Neural progenitor cell (in vitro differentiated cells): ENCODE measurements around the gene TEPSIN.

Experiments
- EZH2phosphoT487 ChIP-seq: fragments of 200-600 bp; sonication (generic); IDR thresholded peaks from 2 replicates; pipeline ENCODE4 v1.6.1; 2017; ENCODE audit warnings: antibody characterized with exemption
- TF ChIP-seq, protein P1 (sequence below): fragments of 200-600 bp; sonication (generic); IDR thresholded peaks from 2 replicates; pipeline ENCODE4 v1.5.1; 2017; ENCODE audit warnings: antibody characterized with exemption, mild to moderate bottlenecking

DNA sequence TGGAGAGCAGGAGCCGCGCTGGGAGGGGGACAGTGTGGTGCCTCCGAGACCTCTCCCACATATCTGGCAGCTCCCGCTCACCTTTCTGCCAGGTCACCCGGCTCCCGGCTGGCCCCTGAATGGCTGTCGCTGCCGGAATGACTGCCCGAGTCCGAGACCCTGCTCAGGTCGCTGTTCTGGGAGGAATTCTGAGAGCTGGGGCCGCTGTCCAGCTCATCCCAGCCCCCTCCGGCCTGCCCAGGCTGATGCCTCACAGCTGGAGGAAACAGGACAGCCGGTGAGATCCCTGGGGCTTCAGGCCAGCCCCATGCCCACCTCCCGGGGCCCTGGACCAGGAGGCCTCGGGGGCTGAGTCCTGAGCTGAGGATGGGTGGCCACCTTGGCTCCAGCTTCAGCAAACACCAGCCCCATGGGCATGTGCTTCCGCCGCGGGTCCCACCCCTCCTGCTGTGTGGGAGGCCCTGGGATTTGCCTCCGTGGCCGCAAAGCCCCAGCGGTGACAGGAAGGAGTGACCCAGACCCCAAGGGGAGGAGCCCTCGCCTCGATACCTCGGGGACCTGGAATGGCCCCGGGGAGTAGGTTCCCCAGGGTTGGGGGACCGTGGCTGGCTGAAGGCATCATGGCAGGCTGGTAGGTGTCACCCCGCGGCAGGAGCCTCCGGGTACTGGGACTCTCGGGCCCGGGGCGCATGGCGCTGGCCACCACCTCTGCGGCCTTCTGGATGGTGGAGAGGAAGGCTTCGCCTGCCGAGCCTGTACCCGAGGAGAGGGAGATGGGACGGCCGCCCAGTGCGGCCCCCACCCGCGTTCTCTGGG lies 6.9 kb downstream of the TEPSIN start:
- TF ChIP-seq, protein P1, sequence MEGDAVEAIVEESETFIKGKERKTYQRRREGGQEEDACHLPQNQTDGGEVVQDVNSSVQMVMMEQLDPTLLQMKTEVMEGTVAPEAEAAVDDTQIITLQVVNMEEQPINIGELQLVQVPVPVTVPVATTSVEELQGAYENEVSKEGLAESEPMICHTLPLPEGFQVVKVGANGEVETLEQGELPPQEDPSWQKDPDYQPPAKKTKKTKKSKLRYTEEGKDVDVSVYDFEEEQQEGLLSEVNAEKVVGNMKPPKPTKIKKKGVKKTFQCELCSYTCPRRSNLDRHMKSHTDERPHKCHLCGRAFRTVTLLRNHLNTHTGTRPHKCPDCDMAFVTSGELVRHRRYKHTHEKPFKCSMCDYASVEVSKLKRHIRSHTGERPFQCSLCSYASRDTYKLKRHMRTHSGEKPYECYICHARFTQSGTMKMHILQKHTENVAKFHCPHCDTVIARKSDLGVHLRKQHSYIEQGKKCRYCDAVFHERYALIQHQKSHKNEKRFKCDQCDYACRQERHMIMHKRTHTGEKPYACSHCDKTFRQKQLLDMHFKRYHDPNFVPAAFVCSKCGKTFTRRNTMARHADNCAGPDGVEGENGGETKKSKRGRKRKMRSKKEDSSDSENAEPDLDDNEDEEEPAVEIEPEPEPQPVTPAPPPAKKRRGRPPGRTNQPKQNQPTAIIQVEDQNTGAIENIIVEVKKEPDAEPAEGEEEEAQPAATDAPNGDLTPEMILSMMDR: no peak
- TF ChIP-seq EZH2phosphoT487: no peak
